DND-41 (cell line): Measurements from ENCODE around the gene SUMO2.

Experiments
- CTCF ChIP-seq: IDR thresholded peaks from 2 replicates; pipeline ENCODE4 v1.5.1; 2012; ENCODE audit warnings: borderline replicate concordance, low read length, moderate library complexity, mild to moderate bottlenecking; ENCODE audit not compliant: poor library complexity, severe bottlenecking; ENCODE audit errors: extremely low read depth
- EZH2 ChIP-seq: IDR thresholded peaks from 3 replicates; pipeline ENCODE4 v1.6.1; 2012; ENCODE audit warnings: borderline replicate concordance, low read depth, mild to moderate bottlenecking, moderate library complexity, low read length, inconsistent platforms; ENCODE audit not compliant: severe bottlenecking

- no peak for TF ChIP-seq CTCF
- TF ChIP-seq EZH2: no peak
Measured at GRCh38 chr17:75163074-75163473, 19.7 kb downstream of the SUMO2 start.
